Measurements from ENCODE around the gene SCEL.

Gene SCEL

GRCh38 chr13:77521194-77521593 lies 14.3 kb upstream of the SCEL start:
- DNase-seq (ENCODE audit: low spot score): no peak

GRCh38 chr13:77521595-77522367 lies 13.7 kb upstream of the SCEL start:
- DNase-seq (ENCODE audit: low spot score): no peak

GRCh38 chr13:77522444-77522843 lies 13.1 kb upstream of the SCEL start:
- DNase-seq (ENCODE audit: low spot score): no peak

GRCh38 chr13:77523386-77523785 lies 12.1 kb upstream of the SCEL start:
- no peak for DNase-seq (ENCODE audit: low spot score)

- DNase-seq (ENCODE audit: low spot score): no peak
These were observed 11.4 kb upstream of the SCEL start for GRCh38 chr13:77523834-77524728.

GRCh38 chr13:77528414-77528813 lies 7.1 kb upstream of the SCEL start:
- no peak for DNase-seq (ENCODE audit: low spot score)

- no peak for DNase-seq (ENCODE audit: low spot score)
These were observed 6.5 kb upstream of the SCEL start for GRCh38 chr13:77528834-77529500.

- no peak for DNase-seq (ENCODE audit: low spot score)
These were observed 6.0 kb upstream of the SCEL start for GRCh38 chr13:77529501-77529840.

- DNase-seq (ENCODE audit: low spot score): no peak
These were observed 4.6 kb upstream of the SCEL start for GRCh38 chr13:77530875-77531274.

- DNase-seq (ENCODE audit: low spot score): no peak
These were observed 2.5 kb upstream of the SCEL start for GRCh38 chr13:77532983-77533382.

GRCh38 chr13:77533875-77534788 lies 1.4 kb upstream of the SCEL start:
- DNase-seq (ENCODE audit: low spot score): no peak

- DNase-seq (ENCODE audit: low spot score): no peak
These were observed 852 bp downstream of the SCEL start for GRCh38 chr13:77536358-77536757.

- no peak for DNase-seq (ENCODE audit: low spot score)
These were observed 1.9 kb downstream of the SCEL start for GRCh38 chr13:77537289-77537919.

GRCh38 chr13:77543711-77544110 lies 8.2 kb downstream of the SCEL start:
- DNase-seq (ENCODE audit: low spot score): no peak

- no peak for DNase-seq (ENCODE audit: low spot score)
These were observed 8.8 kb downstream of the SCEL start for GRCh38 chr13:77544355-77544754.

GRCh38 chr13:77544758-77545338 lies 9.3 kb downstream of the SCEL start:
- no peak for DNase-seq (ENCODE audit: low spot score)

GRCh38 chr13:77545626-77546412 lies 10.3 kb downstream of the SCEL start:
- DNase-seq (ENCODE audit: low spot score): no peak

- DNase-seq (ENCODE audit: low spot score): no peak
These were observed 12.6 kb downstream of the SCEL start for GRCh38 chr13:77548095-77548494.

GRCh38 chr13:77548594-77548993 lies 13.1 kb downstream of the SCEL start:
- no peak for DNase-seq (ENCODE audit: low spot score)

GRCh38 chr13:77554069-77554468 lies 18.6 kb downstream of the SCEL start:
- DNase-seq (ENCODE audit: low spot score): no peak
